Activated CD8-positive, alpha-beta memory T cell treated with anti-CD3 and anti-CD28 coated beads, Interleukin-2, amount 50 U/mL, for 24 hours (primary cell): ENCODE results near the gene ROBO1.

ENCODE experiments used
- DNase-seq: peaks from one replicate; pipeline ENCODE4 v3.0.0-alpha.2; 2020; ENCODE audit errors: extremely low read depth

The ROBO1 gene

GRCh38 chr3:78879295-78879860, 888.4 kb downstream of the ROBO1 start:
- no peak for DNase-seq

GRCh38 chr3:78878789-78879188, 889.0 kb downstream of the ROBO1 start:
- DNase-seq = no peak

- no peak for DNase-seq
Observed at GRCh38 chr3:78878011-78878410, 889.8 kb downstream of the ROBO1 start.

- no peak for DNase-seq
Observed at GRCh38 chr3:78875851-78876250, 891.9 kb downstream of the ROBO1 start.

- DNase-seq = no peak
Observed at GRCh38 chr3:78875436-78875835, 892.4 kb downstream of the ROBO1 start.

GRCh38 chr3:78873641-78874040, 894.2 kb downstream of the ROBO1 start:
- DNase-seq = no peak

GRCh38 chr3:78872195-78872594, 895.6 kb downstream of the ROBO1 start:
- no peak for DNase-seq

- DNase-seq = no peak
Observed at GRCh38 chr3:78871048-78871447, 896.8 kb downstream of the ROBO1 start.

- no peak for DNase-seq
Observed at GRCh38 chr3:78870484-78870883, 897.3 kb downstream of the ROBO1 start.

GRCh38 chr3:78868570-78868969, 899.2 kb downstream of the ROBO1 start:
- DNase-seq = no peak

- DNase-seq = no peak
Observed at GRCh38 chr3:78867409-78868372, 900.1 kb downstream of the ROBO1 start.

GRCh38 chr3:78863306-78864203, 904.2 kb downstream of the ROBO1 start:
- no peak for DNase-seq

- no peak for DNase-seq
Observed at GRCh38 chr3:78861156-78861555, 906.6 kb downstream of the ROBO1 start.

- no peak for DNase-seq
Observed at GRCh38 chr3:78860567-78860966, 907.2 kb downstream of the ROBO1 start.

GRCh38 chr3:78858910-78859309, 908.9 kb downstream of the ROBO1 start:
- DNase-seq = no peak

- no peak for DNase-seq
Observed at GRCh38 chr3:78858174-78858573, 909.6 kb downstream of the ROBO1 start.

GRCh38 chr3:78857494-78858111, 910.2 kb downstream of the ROBO1 start:
- no peak for DNase-seq

GRCh38 chr3:78856164-78856563, 911.6 kb downstream of the ROBO1 start:
- DNase-seq = no peak

GRCh38 chr3:78855190-78855589, 912.6 kb downstream of the ROBO1 start:
- DNase-seq = no peak

GRCh38 chr3:78848392-78849288, 919.2 kb downstream of the ROBO1 start:
- DNase-seq = no peak

- no peak for DNase-seq
Observed at GRCh38 chr3:78847603-78848002, 920.2 kb downstream of the ROBO1 start.
